HUES48 (cell line): ENCODE measurements around the gene PDXDC1.
A peak's percentile ranks its signal among the peaks of the same experiment; 100 is the strongest.
"Not testable (repeated sequence)": the region's sequence is repeated elsewhere in the genome, so short reads cannot be mapped to it uniquely, and the experiment has no call there.

Source experiments
- H3K27ac ChIP-seq: one replicate; pipeline ENCODE4 v1.7.0; 2013; ENCODE audit warnings: low read depth, low read length, inconsistent platforms
- H3K27me3 ChIP-seq: 2 replicates; pipeline ENCODE4 v1.6.1; 2013; ENCODE audit warnings: mild to moderate bottlenecking, low read length; ENCODE audit not compliant: control insufficient read depth, insufficient read depth
- H3K36me3 ChIP-seq: 2 replicates; pipeline ENCODE4 v1.6.1; 2013; ENCODE audit warnings: low read length; ENCODE audit not compliant: control insufficient read depth, insufficient read depth
- H3K4me1 ChIP-seq: 2 replicates; pipeline ENCODE4 v1.6.1; 2013; ENCODE audit warnings: mild to moderate bottlenecking, low read length; ENCODE audit not compliant: control insufficient read depth, insufficient read depth
- H3K4me3 ChIP-seq: 2 replicates; pipeline ENCODE4 v1.5.1; 2013; ENCODE audit warnings: mild to moderate bottlenecking, low read depth, low read length
- H3K9ac ChIP-seq: 2 replicates; pipeline ENCODE4 v1.6.1; 2013; ENCODE audit warnings: mild to moderate bottlenecking, low read depth, low read length, moderate library complexity
- H3K9me3 ChIP-seq: 2 replicates; pipeline ENCODE4 v1.6.1; 2013; ENCODE audit warnings: low read length; ENCODE audit not compliant: control insufficient read depth, insufficient read depth

Gene PDXDC1

GRCh38 chr16:15090663-15091269 lies 115.9 kb downstream of the PDXDC1 start:
- H3K4me3 ChIP-seq, H3K4me1 ChIP-seq, H3K9me3 ChIP-seq, H3K9ac ChIP-seq, H3K27ac ChIP-seq, H3K27me3 ChIP-seq: not testable (repeated sequence)
- H3K36me3 ChIP-seq = peaks cover 46% of the 10 kb centered on the region

- Histone ChIP-seq H3K27ac (peak overlapping the region; percentile 82), H3K36me3 (peaks cover 27% of the 10 kb centered on the region), H3K9ac (peak overlapping the region; percentile 89), H3K4me3 (peak overlapping the region; percentile 79)
- H3K27me3 ChIP-seq, H3K4me1 ChIP-seq, H3K9me3 ChIP-seq: not testable (repeated sequence)
Measured at GRCh38 chr16:15093571-15093954, 118.7 kb downstream of the PDXDC1 start.

GRCh38 chr16:15093955-15094827 lies 119.4 kb downstream of the PDXDC1 start, which contains the start of gene RRN3:
RRN3 (minus strand) TSS chr16:15094272; CDS start chr16:15094233, 39 bp downstream.
- peaks cover 27% of the 10 kb centered on the region for H3K36me3 ChIP-seq
- H3K27ac ChIP-seq = peak within 1 kb of the TSS; percentile 82
- peak within 1 kb of the TSS; percentile 79 for H3K4me3 ChIP-seq
- not testable (repeated sequence) for H3K9me3 ChIP-seq, H3K27me3 ChIP-seq, H3K4me1 ChIP-seq
- H3K9ac ChIP-seq = peak within 1 kb of the TSS; percentile 89

GRCh38 chr16:15096583-15096972 lies 121.8 kb downstream of the PDXDC1 start:
- H3K9me3 ChIP-seq, H3K27me3 ChIP-seq, H3K4me1 ChIP-seq, H3K9ac ChIP-seq, H3K4me3 ChIP-seq, H3K36me3 ChIP-seq, H3K27ac ChIP-seq: not testable (repeated sequence)

GRCh38 chr16:15099366-15099909 lies 124.6 kb downstream of the PDXDC1 start:
- H3K27me3 ChIP-seq, H3K9ac ChIP-seq, H3K9me3 ChIP-seq: not testable (repeated sequence)

GRCh38 chr16:15100372-15100987 lies 125.7 kb downstream of the PDXDC1 start:
- not testable (repeated sequence) for H3K9ac ChIP-seq, H3K36me3 ChIP-seq, H3K27ac ChIP-seq, H3K4me1 ChIP-seq, H3K9me3 ChIP-seq, H3K27me3 ChIP-seq, H3K4me3 ChIP-seq

More at GRCh38 chr16:15099366-15099909, 124.6 kb downstream of the PDXDC1 start:
- H3K4me3 ChIP-seq, H3K36me3 ChIP-seq, H3K27ac ChIP-seq, H3K4me1 ChIP-seq: not testable (repeated sequence)

GRCh38 chr16:15127641-15128425 lies 153.0 kb downstream of the PDXDC1 start:
- not testable (repeated sequence) for H3K9ac ChIP-seq, H3K27ac ChIP-seq, H3K27me3 ChIP-seq, H3K4me1 ChIP-seq, H3K9me3 ChIP-seq, H3K4me3 ChIP-seq, H3K36me3 ChIP-seq

- H3K9ac ChIP-seq, H3K36me3 ChIP-seq, H3K4me3 ChIP-seq, H3K9me3 ChIP-seq, H3K4me1 ChIP-seq, H3K27me3 ChIP-seq, H3K27ac ChIP-seq: not testable (repeated sequence)
Measured at GRCh38 chr16:15130256-15130932, 155.6 kb downstream of the PDXDC1 start.

GRCh38 chr16:15130943-15131700 lies 156.3 kb downstream of the PDXDC1 start:
- not testable (repeated sequence) for H3K9me3 ChIP-seq, H3K36me3 ChIP-seq, H3K4me3 ChIP-seq, H3K4me1 ChIP-seq, H3K27ac ChIP-seq, H3K9ac ChIP-seq, H3K27me3 ChIP-seq
